ENCODE results near the gene CCIN.
"Not testable (repeated sequence)": the region's sequence is repeated elsewhere in the genome, so short reads cannot be mapped to it uniquely, and the experiment has no call there.

Gene CCIN

GRCh38 chr9:36160126-36160525 is 9.1 kb upstream of the CCIN start:
- not testable (repeated sequence) for DNase-seq (ENCODE audit: low spot score)

GRCh38 chr9:36161187-36161586 is 8.0 kb upstream of the CCIN start:
- no peak for DNase-seq (ENCODE audit: low spot score)

- DNase-seq (ENCODE audit: low spot score), result no peak
Measured at GRCh38 chr9:36162211-36162738, 6.9 kb upstream of the CCIN start.

- peak; percentile 69 for DNase-seq (ENCODE audit: low spot score)
Measured at GRCh38 chr9:36163049-36163785, 6.0 kb upstream of the CCIN start.

DNA sequence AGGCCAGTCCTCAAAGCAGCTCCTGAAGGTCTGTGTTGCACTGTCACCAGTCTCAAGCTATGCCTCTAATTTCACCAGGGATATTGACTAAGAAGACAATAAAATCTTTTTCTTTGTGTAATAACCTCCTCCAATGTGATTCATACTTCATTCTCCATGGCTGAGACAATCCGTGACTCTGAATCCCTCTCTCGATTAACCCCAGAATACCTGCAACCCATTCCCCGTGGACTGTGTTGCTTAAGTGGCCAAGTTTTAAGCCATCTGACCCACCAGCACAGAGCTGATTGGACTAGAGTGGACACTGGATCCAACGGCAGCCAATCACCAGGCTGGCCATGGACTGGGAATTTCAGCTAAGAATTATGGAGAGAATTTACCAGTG is 5.4 kb upstream of the CCIN start:
- no peak for DNase-seq (ENCODE audit: low spot score)

GRCh38 chr9:36164372-36164771 is 4.8 kb upstream of the CCIN start:
- DNase-seq (ENCODE audit: low spot score), result no peak

DNA sequence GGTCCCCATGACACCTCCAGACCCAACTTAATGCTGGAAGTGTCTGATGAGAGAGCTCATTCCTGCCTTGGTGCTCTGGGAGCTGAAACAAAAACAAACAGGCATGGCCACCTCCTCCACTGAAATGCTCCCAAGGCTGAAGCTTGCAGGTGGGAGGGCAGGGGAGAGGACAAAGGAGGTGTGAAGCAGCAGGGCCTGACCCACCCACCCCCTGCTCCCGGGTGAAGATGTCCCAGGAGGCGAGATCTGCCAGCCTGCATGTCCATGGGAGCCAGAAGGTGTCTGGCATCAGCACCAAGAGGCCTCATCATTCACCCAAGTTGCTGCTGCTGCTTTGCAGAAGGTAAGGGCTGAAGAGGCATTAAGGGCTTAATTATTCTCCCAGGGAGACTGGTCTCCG is 4.2 kb upstream of the CCIN start:
- no peak for DNase-seq (ENCODE audit: low spot score)

DNA sequence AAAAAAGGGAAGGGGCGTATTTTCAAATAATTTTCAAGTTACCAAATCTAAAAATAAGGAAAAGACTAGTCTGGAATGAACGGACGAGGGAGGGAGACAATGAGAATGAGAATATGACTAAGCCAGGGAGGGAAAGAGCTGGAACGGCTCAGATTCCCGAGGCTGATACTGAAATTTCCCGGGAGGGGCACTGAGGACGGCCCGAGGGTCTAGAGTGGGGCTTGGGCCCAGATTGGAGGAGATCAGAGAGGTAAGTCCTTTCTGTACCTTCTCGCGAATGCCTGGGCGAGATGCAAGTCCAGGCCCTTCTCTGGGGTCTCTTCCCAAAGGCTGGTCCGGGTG is 3.4 kb upstream of the CCIN start:
- DNase-seq (ENCODE audit: low spot score), result no peak

- DNase-seq (ENCODE audit: low spot score), result peak; percentile 70
Measured at GRCh38 chr9:36166168-36166927, 2.8 kb upstream of the CCIN start.

DNA sequence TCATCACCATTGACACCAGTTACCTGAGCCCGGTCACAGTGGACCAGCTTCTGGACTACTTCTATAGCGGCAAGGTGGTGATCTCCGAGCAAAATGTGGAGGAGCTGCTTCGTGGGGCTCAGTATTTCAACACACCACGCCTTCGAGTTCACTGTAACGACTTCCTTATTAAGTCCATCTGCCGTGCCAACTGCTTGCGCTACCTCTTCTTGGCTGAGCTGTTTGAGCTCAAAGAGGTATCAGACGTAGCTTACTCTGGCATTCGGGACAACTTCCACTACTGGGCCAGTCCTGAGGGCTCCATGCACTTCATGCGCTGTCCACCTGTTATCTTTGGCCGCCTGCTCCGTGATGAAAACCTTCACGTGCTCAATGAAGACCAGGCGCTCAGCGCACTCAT is 520 bp downstream of the CCIN start:
- no peak for DNase-seq (ENCODE audit: low spot score)

DNA sequence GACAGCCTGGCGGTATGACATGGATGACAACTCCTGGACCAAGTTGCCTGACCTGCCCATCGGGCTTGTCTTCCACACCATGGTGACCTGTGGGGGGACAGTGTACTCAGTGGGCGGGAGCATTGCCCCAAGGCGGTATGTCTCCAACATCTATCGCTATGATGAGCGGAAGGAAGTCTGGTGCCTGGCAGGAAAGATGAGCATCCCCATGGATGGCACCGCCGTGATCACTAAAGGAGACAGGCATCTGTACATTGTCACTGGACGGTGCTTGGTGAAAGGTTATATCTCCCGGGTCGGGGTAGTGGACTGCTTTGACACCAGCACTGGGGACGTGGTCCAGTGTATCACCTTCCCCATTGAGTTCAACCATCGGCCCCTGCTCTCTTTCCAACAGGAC is 1.3 kb downstream of the CCIN start:
- no peak for DNase-seq (ENCODE audit: low spot score)

- DNase-seq (ENCODE audit: low spot score), result no peak
Measured at GRCh38 chr9:36173861-36174260, 4.7 kb downstream of the CCIN start.

- DNase-seq (ENCODE audit: low spot score), result no peak
Measured at GRCh38 chr9:36174271-36174670, 5.1 kb downstream of the CCIN start.

- DNase-seq (ENCODE audit: low spot score), result no peak
Measured at GRCh38 chr9:36174731-36175130, 5.5 kb downstream of the CCIN start.

GRCh38 chr9:36175209-36175608 is 6.0 kb downstream of the CCIN start:
- not testable (repeated sequence) for DNase-seq (ENCODE audit: low spot score)

- DNase-seq (ENCODE audit: low spot score), result not testable (repeated sequence)
Measured at GRCh38 chr9:36176496-36176895, 7.3 kb downstream of the CCIN start.

DNA sequence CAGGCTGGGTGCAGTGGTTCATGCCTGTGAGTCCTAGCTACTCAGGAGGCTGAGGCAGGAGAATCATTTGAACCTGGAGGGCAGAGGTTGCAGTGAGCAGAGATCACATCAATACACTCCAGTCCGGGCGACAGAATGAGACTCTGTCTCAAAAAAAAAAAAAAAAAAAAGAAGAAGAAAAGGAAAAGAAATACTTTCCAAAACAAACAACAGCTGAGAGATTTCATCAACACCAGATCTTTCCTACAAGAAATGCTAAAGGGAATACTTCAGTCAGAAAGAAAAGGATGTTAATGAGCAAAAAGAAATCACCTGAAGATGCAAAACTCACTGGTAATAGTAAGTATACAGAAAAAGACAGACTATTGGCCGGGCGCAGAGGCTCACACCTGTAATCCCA is 8.4 kb downstream of the CCIN start:
- no peak for DNase-seq (ENCODE audit: low spot score)

GRCh38 chr9:36180243-36180642 is 11.1 kb downstream of the CCIN start:
- DNase-seq (ENCODE audit: low spot score), result not testable (repeated sequence)

DNA sequence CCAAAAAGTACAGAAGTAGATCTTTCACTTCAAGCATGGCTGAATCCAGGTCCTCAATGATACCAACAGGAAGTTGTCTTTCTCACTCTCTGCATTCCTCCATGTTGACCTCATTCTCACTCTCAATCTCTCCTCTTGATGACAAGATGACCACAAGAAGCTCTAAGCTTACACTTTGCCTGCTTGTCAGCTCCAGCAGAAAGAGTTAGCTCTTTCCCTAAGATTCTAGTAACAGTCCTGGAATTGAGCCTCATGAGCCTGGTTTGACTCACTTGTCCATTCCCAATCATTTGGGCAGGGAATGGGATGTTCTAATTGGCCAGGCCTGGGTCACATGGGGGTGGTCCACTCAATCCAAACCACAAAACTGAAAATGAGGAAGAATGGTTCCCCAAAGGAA is 18.2 kb downstream of the CCIN start:
- DNase-seq (ENCODE audit: low spot score), result no peak

GRCh38 chr9:36188212-36188611 is 19.0 kb downstream of the CCIN start:
- no peak for DNase-seq (ENCODE audit: low spot score)

GRCh38 chr9:36189976-36190375 is 20.8 kb downstream of the CCIN start:
- peak; percentile 55 for DNase-seq (ENCODE audit: low spot score)

- peak; percentile 99 for DNase-seq (ENCODE audit: low spot score)
Measured at GRCh38 chr9:36190388-36191289, 21.5 kb downstream of the CCIN start, which contains the start of gene CLTA. TSS of gene CLTA (plus strand) at chr9:36190921. CDS start at chr9:36191057, 136 bp downstream.

Data from kidney capillary endothelial cell (primary cell).